ENCODE measurements around the gene NUP62.
"Not testable (repeated sequence)": the region's sequence is repeated elsewhere in the genome, so short reads cannot be mapped to it uniquely, and the experiment has no call there.

NUP62 gene, protein sequence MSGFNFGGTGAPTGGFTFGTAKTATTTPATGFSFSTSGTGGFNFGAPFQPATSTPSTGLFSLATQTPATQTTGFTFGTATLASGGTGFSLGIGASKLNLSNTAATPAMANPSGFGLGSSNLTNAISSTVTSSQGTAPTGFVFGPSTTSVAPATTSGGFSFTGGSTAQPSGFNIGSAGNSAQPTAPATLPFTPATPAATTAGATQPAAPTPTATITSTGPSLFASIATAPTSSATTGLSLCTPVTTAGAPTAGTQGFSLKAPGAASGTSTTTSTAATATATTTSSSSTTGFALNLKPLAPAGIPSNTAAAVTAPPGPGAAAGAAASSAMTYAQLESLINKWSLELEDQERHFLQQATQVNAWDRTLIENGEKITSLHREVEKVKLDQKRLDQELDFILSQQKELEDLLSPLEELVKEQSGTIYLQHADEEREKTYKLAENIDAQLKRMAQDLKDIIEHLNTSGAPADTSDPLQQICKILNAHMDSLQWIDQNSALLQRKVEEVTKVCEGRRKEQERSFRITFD
- total RNA-seq, result 51.1 to 88.1 (median 67.0) reads per million in 4 experiments

DNA sequence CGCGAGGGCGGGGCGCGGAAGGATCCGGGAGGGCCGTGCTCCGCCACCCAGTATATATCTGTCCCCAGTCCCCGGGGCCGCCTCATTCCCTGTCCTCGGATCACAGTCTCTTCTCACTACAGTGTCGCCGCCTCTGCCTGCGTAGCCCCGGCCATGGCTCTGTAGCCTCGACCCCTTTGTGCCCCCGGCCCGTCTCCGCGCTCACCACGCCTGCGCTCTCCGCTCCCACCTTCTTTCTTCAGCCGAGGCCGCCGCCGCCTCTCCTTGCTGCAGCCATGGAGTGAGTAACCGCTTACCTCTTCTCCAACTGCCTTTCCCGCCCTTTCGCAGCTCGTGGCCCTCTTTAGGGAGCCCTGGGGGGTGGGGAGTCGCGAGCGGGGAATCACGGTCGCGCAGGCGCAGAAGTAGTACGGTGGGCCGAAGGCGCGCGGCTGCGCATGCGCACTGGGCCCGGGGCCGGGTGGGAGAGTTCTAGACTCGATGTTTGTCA, at the start of gene NUP62, which contains the start of gene ATF5:
NUP62 (minus strand) TSS at position 384 of the 490 bp plus-strand sequence. CDS start 19,697 bp downstream, outside the sequence.
ATF5 (plus strand) TSS at position 85 of the 490 bp plus-strand sequence. CDS start 1,646 bp downstream, outside the sequence.
- peak; percentile 93 for DNase-seq

DNA sequence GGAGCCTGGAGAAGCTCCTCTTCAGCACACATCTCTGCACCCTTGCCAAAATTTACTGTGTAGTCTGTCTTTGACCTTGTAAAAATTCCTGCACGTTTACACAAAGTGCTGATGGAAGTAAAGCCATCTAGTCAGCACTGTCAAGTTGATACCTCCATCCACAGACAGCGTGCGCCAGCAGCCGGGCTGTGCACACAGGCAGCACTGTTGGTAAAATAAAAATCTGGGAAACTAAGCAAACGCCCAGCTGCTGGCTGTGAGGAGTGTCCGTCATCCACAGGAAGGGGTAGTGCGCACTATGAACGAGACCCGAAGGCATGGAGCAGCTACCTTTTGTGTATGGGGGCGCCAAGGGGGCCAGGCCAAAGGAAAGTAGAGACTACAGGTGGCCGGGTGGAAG, 49.0 kb upstream of the NUP62 start:
- DNase-seq, result no peak

DNA sequence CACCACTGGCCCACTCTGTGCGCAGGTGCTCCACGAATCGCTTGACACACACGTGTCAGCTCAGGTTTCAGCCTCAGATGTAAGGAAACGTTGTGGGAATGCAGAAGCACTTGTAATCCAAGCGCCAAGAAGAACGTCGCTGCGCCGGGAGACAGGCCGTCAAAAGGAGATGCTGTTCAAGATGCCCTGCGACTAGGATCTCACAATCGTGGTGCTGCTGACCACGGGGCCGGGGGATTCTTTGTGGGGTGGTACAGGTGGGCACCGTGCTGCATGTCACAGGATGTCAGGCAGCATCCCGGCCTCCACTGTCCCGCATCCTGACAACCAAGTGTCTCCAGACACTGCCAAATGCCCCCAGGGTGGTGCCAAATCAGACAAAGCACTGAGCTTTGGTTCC, 48.6 kb upstream of the NUP62 start:
- DNase-seq, result no peak

DNA sequence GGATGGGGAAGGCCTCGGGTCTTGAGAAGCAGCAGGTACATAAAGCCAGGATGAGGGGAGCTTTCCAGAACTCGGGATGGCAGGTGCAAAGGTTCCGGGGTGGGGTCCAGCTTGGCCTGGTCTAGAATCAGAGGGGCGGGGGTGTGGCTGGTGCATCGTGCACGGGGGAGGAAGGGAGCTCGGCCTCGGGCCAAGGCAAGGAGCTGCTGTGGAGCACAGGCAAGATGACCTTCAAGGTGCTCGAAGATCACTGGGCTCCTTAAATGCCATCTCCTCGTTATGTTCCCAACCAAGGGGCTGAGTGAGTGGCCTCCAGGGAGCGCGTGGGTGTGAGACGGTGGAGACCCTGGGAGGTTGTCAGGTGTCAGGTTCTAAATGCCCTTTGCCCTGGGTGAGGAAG, 47.8 kb upstream of the NUP62 start:
- DNase-seq, result no peak

DNA sequence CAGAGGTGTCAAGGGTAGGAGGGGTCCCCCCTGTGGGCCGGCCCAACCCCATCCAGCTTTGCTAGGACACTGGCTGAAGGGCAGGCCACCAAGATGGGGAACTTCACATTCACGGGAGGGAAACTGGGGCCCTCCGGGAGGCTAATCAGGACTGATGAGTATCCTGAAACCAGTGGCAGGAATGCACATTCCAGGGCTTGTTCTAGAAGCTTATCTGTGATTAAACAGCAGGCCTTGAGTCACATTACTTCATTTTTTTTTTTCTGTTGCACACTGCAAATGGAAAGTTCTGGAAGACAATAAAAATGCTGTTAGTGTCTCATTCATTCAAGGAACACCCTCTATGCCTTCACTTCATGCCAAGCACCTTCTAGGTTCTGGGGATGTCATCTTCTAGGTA, 47.2 kb upstream of the NUP62 start:
- DNase-seq, result no peak

DNA sequence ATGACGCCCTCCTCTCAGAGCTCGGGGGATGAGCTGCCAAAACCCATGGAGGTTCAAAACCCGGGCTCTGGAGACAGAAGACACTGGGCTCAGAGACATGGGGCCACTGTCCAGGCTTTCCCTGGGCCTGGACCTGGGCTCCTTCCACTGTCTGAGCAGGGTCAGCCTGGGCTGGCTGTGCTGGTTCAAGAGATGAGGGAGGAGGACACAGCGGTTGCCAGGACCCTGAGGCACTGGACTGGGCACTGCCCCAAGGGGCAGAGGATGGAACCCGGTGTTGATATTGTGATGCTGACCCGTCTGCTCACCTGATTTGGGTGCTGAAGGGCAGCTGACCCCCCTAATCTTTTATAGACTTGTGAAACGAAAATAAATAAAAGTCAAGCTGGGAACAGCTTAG, 45.7 kb upstream of the NUP62 start:
- no peak for DNase-seq

DNA sequence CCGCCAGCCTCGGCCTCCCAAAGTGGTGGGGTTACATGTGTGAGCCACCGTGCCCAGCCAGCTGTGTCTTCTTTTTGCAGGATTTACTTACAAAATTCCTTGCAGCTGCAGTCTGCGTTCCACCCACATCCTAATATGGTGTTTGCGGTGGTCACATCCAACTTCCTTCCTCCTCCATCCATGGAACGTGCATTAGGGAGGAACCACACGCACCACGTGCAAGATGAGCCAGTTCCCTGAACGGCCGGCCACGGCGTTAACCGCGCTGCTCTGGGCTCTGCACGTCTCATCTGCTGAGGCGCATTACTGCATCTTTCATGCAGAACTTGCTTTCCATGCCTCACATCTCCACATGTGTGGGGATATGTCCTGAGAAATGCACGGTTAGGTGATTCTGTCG, 44.7 kb upstream of the NUP62 start:
- no peak for DNase-seq

DNA sequence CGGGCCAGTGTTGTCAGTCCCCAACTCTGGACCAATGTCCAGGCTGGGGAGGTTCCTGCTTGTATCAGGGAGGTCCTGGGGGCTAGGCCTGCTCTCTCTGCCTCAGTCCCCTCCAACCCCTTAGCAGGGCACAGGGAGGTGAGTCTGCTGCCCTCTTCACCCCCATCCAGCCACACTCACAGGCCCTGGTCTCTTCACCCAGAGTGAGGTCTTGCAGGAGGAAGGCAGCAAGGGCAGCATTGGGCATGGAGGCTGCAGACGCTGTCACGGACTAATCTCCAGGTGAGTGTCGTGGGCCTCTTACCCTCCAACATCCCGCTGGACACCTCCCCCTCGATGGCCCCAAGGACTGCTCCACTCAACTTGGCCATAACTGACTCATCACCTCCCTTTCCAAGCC, 43.5 kb upstream of the NUP62 start:
- DNase-seq, result no peak

DNA sequence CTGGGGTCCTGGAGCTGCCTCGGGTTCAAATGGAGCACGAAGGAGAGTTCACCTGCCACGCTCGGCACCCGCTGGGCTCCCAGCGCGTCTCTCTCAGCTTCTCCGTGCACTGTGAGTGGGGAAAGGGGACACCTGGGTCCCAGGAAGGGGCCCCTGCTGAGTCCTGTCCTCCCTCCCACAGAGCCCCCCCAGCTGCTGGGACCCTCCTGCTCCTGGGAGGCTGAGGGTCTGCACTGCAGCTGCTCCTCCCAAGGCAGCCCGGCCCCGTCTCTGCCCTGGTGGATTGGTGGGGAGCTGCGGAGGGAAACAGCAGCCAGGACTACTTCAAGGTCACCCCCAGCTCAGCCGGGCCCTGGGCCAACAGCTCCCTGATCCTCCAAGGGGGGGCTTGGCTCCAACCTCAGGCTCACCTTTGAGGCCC, 42.7 kb upstream of the NUP62 start:
- DNase-seq, result no peak

DNA sequence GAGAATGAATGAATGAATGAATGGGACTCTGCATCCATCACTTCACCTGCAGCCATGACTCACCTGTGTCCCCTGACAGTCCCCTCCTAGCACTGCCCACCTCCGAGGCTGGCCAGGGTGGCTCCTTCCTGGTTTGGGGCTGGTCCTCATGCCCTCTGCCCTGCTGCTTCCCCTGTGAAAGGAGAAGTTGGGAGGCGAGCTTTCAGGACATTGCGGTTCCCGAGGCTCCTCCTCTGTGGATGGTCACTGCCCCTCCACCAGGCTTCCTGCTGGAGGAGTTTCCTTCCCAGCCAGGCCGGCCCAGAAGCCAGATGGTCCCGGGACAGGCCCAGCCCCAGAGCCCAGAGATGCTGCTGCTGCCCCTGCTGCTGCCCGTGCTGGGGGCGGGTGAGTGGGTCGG, 40.1 kb upstream of the NUP62 start:
- DNase-seq, result not testable (repeated sequence)

DNA sequence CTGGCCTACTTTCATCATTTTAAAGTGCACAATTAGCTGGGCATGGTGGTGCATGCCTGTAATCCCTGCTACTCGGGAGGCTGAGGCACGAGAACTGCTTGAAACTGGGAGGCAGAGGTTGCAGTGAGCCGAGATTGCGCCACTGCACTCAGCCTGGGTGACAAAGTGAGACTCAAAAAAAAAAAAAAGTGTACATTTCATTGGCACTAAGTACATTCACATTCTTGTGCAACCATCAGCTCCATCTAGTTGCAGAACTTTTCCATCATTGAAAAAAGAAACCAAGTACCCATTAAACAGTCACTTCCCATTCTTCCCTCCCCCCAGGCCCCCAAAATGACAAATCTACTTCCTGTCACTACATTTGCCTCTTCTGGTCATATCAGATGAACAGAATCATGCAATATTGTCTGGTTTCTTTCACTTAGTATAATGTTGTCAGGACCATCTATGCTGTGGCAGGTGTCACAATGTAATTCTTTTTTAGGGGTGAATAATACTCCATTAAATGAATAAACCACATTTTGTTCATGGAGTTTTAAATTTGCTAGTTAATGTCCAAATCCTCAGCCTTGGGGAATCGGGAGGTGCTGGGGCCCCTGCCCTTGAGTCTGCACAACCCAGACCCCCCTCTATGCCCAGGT, 39.1 kb upstream of the NUP62 start:
- no peak for DNase-seq

DNA sequence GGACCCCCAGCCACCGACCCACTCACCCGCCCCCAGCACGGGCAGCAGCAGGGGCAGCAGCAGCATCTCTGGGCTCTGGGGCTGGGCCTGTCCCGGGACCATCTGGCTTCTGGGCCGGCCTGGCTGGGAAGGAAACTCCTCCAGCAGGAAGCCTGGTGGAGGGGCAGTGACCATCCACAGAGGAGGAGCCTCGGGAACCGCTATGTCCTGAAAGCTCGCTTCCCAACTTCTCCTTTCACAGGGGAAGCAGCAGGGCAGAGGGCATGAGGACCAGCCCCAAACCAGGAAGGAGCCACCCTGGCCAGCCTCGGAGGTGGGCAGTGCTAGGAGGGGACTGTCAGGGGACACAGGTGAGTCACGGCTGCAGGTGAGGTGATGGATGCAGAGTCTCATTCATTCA, 31.7 kb upstream of the NUP62 start, which contains the start of gene SIGLEC11:
SIGLEC11 (minus strand) TSS at position 193 of the 400 bp plus-strand sequence; CDS start at position 102, 91 bp downstream.
- DNase-seq, result not testable (repeated sequence)

DNA sequence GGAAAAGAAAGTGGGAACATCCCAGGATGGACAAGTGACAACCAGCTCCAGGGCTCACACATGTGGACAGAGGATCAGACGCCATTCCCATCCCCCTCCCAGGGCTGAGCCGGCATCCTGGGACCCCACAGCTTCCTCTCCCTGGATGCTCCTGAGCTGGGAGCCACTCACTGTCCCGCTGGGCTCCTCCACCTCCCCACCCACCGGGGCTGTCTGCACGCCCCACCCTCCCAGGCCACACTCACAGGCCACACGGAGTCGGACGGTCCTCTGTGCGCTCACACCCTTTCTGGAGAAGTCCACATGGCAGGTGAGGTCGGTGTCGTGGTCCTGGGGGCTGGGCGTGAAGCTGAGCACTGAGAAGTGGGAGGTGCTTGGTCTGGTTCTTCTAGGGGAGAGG, 30.6 kb upstream of the NUP62 start:
- DNase-seq, result not testable (repeated sequence)

DNA sequence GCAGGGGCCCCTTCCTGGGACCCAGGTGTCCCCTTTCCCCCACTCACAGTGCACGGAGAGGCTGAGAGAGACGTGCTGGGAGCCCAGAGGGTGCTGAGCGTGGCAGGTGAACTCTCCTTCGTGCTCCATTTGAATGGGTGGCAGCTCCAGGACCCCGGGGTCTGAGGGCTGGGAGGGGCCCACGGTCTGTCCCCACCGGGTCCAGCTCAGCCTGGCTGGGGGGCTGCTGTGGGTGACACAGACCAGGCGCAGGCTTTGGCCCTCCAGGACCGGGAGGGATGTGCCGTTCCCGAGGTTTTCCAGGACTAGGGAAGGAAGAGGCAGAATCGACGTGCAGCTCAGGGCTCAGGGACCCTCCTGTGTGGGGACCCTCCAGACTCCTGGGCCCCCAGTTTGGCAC, 29.3 kb upstream of the NUP62 start:
- not testable (repeated sequence) for DNase-seq

DNA sequence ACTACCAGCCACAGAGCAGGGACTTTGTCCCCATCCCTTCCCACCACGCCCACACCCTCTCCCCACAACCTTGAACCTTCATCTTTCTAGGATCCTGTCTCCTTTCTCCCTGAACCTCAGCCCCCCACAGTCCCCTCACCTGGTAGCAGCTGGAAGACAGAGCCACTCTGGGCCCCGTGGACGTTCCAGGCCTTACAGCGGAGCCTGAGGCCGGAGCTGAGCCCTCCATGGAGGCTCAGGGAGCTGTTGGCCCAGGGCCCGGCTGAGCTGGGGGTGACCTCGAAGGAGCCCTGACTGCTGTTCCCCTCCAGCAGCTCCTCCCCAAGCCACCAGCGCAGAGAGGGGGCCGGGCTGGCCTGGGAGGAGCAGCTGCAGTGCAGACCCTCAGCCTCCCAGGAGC, 28.8 kb upstream of the NUP62 start:
- not testable (repeated sequence) for DNase-seq

DNA sequence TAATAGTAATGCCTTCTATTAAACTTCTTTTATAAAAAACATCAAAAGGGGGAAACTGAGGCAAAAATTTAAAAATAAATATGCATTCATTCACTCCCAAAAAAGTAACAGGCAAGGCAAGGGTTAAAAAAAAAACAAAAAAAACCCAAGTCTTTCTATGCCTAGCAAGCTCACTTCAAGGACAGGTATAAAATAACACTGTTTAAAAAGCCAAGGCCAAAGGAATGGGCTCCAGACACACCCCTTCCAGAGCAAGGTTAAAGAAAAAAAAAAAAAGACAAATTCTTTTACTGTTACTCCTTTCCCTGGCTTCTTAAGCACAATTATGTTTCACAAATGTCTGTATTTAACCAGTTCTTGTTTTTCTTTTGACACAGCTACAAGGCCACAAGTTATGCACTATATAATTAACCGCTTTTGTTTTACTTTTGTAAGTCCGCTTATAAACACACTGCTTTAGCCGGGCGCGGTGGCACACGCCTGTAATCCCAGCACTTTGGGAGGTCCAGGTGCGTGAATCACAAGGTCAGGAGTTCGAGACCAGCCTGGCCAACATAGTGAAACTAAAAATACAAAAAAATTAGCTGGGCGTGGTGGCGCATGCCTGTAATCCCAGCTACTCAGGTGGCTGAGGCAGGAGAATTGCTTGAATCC, 28.1 kb upstream of the NUP62 start:
- no peak for DNase-seq

DNA sequence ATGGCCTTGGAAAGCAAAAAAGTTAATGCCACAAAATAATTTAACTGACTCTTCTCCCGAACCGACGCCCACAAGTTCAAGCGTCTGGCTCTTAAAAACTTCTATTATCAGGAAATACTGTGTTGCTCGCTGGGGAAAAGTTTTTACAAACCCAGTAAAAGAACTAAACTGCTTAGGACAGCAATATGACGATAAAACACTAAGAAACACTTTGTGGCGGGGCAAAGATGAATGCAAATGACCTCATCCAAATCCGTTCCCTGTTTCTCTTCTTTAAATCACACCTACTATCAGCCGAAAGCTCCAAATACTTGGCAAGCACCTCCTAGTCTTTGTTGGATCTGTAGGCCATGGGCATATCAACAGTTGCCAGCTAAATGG, 26.8 kb upstream of the NUP62 start:
- no peak for DNase-seq

DNA sequence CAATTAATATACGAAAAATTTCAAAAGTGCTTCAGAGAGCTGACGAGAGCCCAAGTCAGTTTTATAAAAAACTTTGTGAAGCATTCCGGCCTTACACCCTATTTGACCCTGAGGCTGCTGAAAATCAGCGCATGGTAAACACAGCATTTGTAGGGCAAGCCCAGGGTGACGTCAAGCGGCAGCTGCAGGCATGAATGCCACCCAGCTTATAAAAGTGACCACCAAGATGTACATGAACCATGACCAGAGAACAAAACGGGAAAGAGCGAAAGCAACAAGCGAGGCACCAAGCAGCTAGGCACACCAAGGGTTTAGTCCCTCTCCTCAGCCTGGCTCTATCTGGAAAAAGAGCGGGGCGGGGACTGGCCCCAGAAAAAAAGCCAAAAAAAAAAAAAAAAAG, 25.6 kb upstream of the NUP62 start:
- DNase-seq, result no peak

DNA sequence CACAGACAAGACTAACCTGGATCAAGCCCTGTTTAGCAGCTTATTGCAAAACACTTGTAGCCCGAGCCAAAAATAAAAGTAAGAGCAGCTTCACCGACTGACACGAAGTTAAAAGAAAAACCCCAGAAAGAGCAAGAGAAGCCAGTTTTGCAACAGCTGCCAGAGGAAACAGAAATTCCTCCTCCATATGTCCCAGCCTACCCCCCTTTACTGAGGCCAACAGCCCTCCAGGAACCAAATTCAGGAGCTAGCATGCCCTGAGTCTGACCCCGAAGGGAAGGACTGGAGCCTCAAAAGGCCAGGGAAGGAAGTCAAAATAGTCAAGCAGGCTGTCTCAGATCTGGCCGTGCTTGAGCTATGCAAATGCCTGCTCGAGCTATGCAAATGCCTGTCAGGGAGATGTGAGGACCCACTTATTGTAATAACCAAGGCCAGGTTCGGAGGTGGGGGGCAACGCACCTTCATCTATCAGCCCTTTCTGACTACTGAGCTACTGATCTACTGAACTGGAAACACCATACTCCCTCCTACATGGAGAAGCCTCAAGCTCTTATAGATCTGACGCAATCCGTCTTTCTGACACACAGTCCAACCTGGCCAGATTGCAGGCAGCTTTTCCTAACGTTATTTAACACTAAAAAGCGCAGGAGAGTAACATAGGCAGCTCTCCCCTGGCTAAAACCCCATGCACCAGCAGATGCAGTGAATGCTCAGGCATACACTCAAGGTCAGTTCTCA, 25.0 kb upstream of the NUP62 start:
- no peak for DNase-seq

DNA sequence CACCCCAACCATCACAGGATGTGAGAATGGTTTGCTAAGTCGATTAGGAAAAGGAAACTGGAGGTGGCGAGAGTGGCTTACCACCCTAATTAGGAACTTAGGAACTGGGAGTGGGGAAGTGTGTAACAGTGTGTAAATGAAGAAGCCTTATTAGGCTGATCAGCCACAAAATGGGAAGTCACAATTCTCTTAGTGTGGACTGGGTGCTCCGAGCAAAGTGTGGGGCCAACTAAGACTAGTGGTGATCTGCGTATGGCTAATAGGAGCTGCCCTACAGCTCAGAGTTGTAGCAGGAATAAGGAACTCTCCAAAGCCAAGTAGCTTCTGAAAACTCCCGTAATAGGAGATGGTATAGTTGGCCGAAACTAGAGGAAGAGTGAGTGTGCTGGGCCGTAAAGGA, 24.1 kb upstream of the NUP62 start:
- DNase-seq, result no peak

DNA sequence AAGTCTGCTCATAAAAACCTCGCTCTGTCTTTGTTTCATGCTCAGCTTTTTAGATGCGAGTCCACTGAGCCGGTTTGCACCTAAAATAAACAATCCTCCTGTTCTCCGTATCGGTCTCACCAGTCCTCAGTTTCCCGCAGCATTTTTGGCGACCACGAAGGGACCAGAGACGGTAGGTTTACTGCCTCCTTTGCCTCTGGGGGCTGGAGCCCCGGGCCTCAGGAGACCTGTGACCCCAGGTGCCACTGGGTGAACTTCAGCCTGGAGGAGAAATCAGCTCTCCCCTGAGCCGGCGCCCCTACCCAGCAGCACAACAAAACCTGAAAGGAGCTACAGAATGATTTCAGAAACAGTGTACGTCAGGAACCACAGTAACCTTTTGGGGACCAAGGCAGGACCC, 23.6 kb upstream of the NUP62 start:
- no peak for DNase-seq

DNA sequence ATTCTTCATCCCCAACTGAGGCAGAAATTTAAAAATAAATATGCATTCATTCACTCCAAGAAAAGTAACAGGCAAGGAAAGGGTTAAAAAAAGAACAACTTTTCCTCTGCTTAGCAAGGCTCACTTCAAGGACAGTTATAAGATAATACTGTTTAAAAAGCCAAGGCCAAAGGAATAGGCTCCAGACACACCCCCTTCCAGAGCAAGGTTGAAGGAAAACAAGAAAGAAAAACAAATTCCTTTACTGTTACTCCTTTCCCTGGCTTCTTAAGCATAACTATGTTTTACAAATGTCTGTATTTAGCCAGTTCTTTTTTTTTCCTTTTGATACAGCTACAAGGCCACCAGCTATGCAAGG, 23.2 kb upstream of the NUP62 start:
- DNase-seq, result no peak

Data from effector CD8-positive, alpha-beta T cell (primary cell).